HG03460 (cell line): ENCODE results near the gene TOGARAM2.

Experiments
- ATAC-seq: cut with Tn5 transposase; IDR thresholded peaks from one replicate; pipeline ENCODE4 v1.9.1; 2021; ENCODE audit not compliant: unreplicated experiment

The TOGARAM2 gene

GRCh38 chr2:28981016-28981441 lies at the start of gene TOGARAM2:
TSS of gene TOGARAM2 (plus strand) at chr2:28981298. CDS start at chr2:28994835, 13,537 bp downstream.
- no peak for ATAC-seq

- ATAC-seq: no peak
Measured at GRCh38 chr2:28934769-28935168, 46.3 kb upstream of the TOGARAM2 start.

GRCh38 chr2:28941008-28941407 lies 40.1 kb upstream of the TOGARAM2 start:
- ATAC-seq: no peak

GRCh38 chr2:28944535-28945248 lies 36.4 kb upstream of the TOGARAM2 start:
- no peak for ATAC-seq

- ATAC-seq: no peak
Measured at GRCh38 chr2:28948160-28948559, 32.9 kb upstream of the TOGARAM2 start.

GRCh38 chr2:28949190-28949589 lies 31.9 kb upstream of the TOGARAM2 start:
- no peak for ATAC-seq

- ATAC-seq: no peak
Measured at GRCh38 chr2:28949617-28950305, 31.3 kb upstream of the TOGARAM2 start.

GRCh38 chr2:28950941-28951630 lies 30.0 kb upstream of the TOGARAM2 start:
- no peak for ATAC-seq

GRCh38 chr2:28951910-28952835 lies 28.9 kb upstream of the TOGARAM2 start:
- no peak for ATAC-seq

- no peak for ATAC-seq
Measured at GRCh38 chr2:28952836-28953211, 28.3 kb upstream of the TOGARAM2 start.

GRCh38 chr2:28955467-28955866 lies 25.6 kb upstream of the TOGARAM2 start:
- no peak for ATAC-seq

- no peak for ATAC-seq
Measured at GRCh38 chr2:28956415-28956826, 24.7 kb upstream of the TOGARAM2 start.

- ATAC-seq: no peak
Measured at GRCh38 chr2:28956890-28957289, 24.2 kb upstream of the TOGARAM2 start.

- no peak for ATAC-seq
Measured at GRCh38 chr2:28958689-28959088, 22.4 kb upstream of the TOGARAM2 start.

GRCh38 chr2:28960401-28960800 lies 20.7 kb upstream of the TOGARAM2 start:
- ATAC-seq: no peak

GRCh38 chr2:28962505-28962904 lies 18.6 kb upstream of the TOGARAM2 start:
- no peak for ATAC-seq

GRCh38 chr2:28970464-28971160 lies 10.5 kb upstream of the TOGARAM2 start:
- no peak for ATAC-seq

GRCh38 chr2:28972778-28973335 lies 8.2 kb upstream of the TOGARAM2 start:
- ATAC-seq: no peak

- ATAC-seq: no peak
Measured at GRCh38 chr2:28974252-28974651, 6.8 kb upstream of the TOGARAM2 start.

GRCh38 chr2:28975671-28976070 lies 5.4 kb upstream of the TOGARAM2 start:
- ATAC-seq: no peak
